ENCODE results near the gene S100PBP. TPM values are rescaled to one million over a fixed set of nuclear protein-coding genes. Genes with fewer than 3 reads are reported as not detected.
A peak's percentile ranks its signal among the peaks of the same experiment; 100 is the strongest.

Gene S100PBP
- total and polyA plus RNA-seq, 7 donors, result 3.9 to 18.1 (median 9.7) TPM

GRCh38 chr1:32770741-32771548 lies 46.5 kb upstream of the S100PBP start:
- ATAC-seq, result no peak
- Histone ChIP-seq H3K4me3 (no peak overlapping the region), H3K36me3 (ENCODE audit: insufficient read depth in 1 of 2, low read depth in 1 of 2) (peaks cover 0 to 24% of the 10 kb centered on the region in 2 donors), H3K9me3 (no peaks in the 10 kb centered on the region), H3K4me1 (peaks cover 5% of the 10 kb centered on the region), H3K27ac (no peak overlapping the region), H3K27me3 (ENCODE audit: insufficient read depth in 3 of 3, low read length in 2 of 3) (no peaks in the 10 kb centered on the region)
- no peak for DNase-seq
- TF ChIP-seq CTCF (IDR thresholded peaks at IDR 0.05), result no peak
- 78 to 86% (median 84%) methylated on average over 15 to 18 of the region's 18 CpGs for WGBS, 3 donors
- intact Hi-C loops (cut with DNase I), result loop anchor here (5.0 to 10.0 kb wide), 2 partner anchors 249 to 366 kb away; no protein-coding TSS in a partner anchor

- 83 to 86% (median 84%) methylated on average over 27 to 30 of the region's 30 CpGs for WGBS, 3 donors
- H3K36me3 ChIP-seq (ENCODE audit: insufficient read depth in 1 of 2, low read depth in 1 of 2), result peaks cover 0 to 32% of the 10 kb centered on the region in 2 donors
- H3K9me3 ChIP-seq, result no peaks in the 10 kb centered on the region
Observed at GRCh38 chr1:32771561-32772280, 45.7 kb upstream of the S100PBP start.

GRCh38 chr1:32772281-32773017 lies 45.0 kb upstream of the S100PBP start:
- TF ChIP-seq CTCF (IDR thresholded peaks at IDR 0.05), result no peak
- DNase-seq, result no peak
- Histone ChIP-seq H3K36me3 (ENCODE audit: insufficient read depth in 1 of 2, low read depth in 1 of 2) (peaks cover 0 to 39% of the 10 kb centered on the region in 2 donors), H3K27ac (no peak overlapping the region), H3K9me3 (no peaks in the 10 kb centered on the region), H3K27me3 (ENCODE audit: insufficient read depth in 3 of 3, low read length in 2 of 3) (no peaks in the 10 kb centered on the region), H3K4me1 (no peaks in the 10 kb centered on the region), H3K4me3 (no peak overlapping the region)
- ATAC-seq, result peak in 1 of 4 donors; percentile 1
- intact Hi-C loops (cut with DNase I), result loop anchor here (1.0 to 10.0 kb wide), 4 partner anchors 60 to 368 kb away; no protein-coding TSS in a partner anchor
- 79 to 89% (median 81%) methylated on average over 10 of the region's 10 CpGs for WGBS, 3 donors

More at GRCh38 chr1:32771561-32772280, 45.7 kb upstream of the S100PBP start:
- no peak for TF ChIP-seq CTCF (IDR thresholded peaks at IDR 0.05)
- intact Hi-C loops (cut with DNase I), result loop anchor here (2.0 to 10.0 kb wide), 3 partner anchors 59 to 367 kb away; no protein-coding TSS in a partner anchor
- ATAC-seq (no peak), DNase-seq (no peak)
- H3K27ac ChIP-seq, result no peak overlapping the region
- no peaks in the 10 kb centered on the region for H3K27me3 ChIP-seq (ENCODE audit: insufficient read depth in 3 of 3, low read length in 2 of 3)
- H3K4me3 ChIP-seq, result no peak overlapping the region
- peaks cover 3% of the 10 kb centered on the region for H3K4me1 ChIP-seq

GRCh38 chr1:32773018-32773763 lies 44.3 kb upstream of the S100PBP start:
- ATAC-seq (peak; percentile 80 to 92 (median 88)), DNase-seq (peak; percentile 79 to 91)
- Histone ChIP-seq H3K4me1 (no peaks in the 10 kb centered on the region), H3K36me3 (ENCODE audit: insufficient read depth in 1 of 2, low read depth in 1 of 2) (peaks cover 0 to 47% of the 10 kb centered on the region in 2 donors), H3K27ac (no peak overlapping the region), H3K27me3 (ENCODE audit: insufficient read depth in 3 of 3, low read length in 2 of 3) (no peaks in the 10 kb centered on the region), H3K9me3 (no peaks in the 10 kb centered on the region), H3K4me3 (no peak overlapping the region)
- peak; percentile 94 for TF ChIP-seq CTCF (IDR thresholded peaks at IDR 0.05)
- intact Hi-C loops (cut with DNase I), result loop anchor here (1.0 to 10.0 kb wide), 4 partner anchors 60 to 368 kb away; no protein-coding TSS in a partner anchor
- WGBS, 3 donors, result 19 to 26% (median 20%) methylated on average over 9 of the region's 9 CpGs
